Frontal cortex (tissue), 4 donors: ENCODE measurements around the gene STAG1. TPM values are rescaled to one million over a fixed set of nuclear protein-coding genes. Genes with fewer than 3 reads are reported as not detected.
"Not testable (repeated sequence)": the region's sequence is repeated elsewhere in the genome, so short reads cannot be mapped to it uniquely, and the experiment has no call there.

Experiments
- DNase-seq, 2 donors: peaks; one replicate each; pipeline ENCODE4 v3.0.0; 2012; ENCODE audit warnings: low spot score in 2 of 2
- FAIRE-seq: peaks from 2 replicates; lab custom pipeline; 2012; peaks lifted over from hg19 to GRCh38; lab: Jason Lieb, UNC
- total RNA-seq: library from RNA; depleted of rRNA; stranded (reverse); fragments of >200 nt; gene quantifications from one replicate; pipeline ENCODE4 v1.2.3, GENCODE V29; 2014
- donor health status: control.
- donor health status: control.
- donor health status: control.

STAG1 gene
- total RNA-seq, 1 donor from 2014 or later = 92.5 TPM

DNA sequence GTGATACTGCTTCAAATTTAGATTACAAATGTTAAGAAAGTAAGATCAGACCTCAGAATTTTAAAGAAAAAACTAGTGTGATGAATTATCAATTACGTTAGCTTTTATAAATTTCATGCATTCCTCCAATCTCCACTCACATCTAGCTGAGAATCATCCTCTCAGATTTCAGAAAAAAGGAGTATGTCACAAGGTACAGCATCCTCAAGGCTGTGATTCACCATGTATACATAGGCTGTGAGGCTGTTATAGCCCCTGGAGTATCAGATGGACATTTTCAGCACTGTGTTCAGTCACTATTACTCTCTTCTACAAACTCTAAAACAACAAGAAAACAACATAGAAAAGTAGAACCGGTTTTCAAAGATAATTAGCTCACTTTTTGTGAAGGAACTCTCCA is 287.7 kb downstream of the STAG1 start:
- DNase-seq = no peak
- no peak for FAIRE-seq

DNA sequence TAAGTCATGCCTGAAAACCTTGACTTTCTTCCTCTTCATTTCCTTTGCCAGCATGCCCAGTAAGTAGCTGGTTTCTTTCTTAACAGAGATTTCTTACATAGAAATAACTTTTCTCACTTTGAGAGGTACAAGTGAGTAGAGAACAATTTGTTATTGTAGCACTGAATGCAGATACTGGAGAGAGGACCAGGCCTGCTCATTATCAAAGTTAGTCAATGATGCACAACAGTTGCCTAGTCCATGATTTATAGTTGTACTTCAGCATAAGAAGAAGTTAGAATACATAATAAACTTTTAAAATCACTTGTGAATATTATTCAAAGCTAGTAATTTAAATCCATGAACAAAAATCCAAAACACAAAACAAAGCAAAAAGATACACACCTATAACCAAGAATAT is 289.0 kb downstream of the STAG1 start:
- FAIRE-seq = no peak
- no peak for DNase-seq

DNA sequence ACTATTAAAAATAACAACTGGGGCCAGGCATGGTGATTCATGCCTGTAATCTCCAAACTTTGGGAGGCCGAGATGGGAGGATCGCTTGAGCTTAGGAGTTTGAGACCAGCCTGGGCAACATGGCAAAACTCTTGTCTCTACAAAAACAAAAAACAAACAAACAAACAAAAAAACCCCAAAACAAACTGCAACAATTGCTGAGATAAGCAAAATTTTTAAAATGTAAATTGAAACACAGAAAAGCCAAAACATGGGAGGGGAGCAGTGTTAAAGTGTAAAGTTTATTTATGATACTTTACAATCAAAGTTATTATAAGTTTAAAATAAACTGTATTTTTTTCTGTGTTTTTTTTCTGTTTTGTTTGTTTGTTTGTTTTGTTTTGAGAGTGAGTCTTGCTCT is 294.4 kb downstream of the STAG1 start:
- no peak for DNase-seq
- no peak for FAIRE-seq

DNA sequence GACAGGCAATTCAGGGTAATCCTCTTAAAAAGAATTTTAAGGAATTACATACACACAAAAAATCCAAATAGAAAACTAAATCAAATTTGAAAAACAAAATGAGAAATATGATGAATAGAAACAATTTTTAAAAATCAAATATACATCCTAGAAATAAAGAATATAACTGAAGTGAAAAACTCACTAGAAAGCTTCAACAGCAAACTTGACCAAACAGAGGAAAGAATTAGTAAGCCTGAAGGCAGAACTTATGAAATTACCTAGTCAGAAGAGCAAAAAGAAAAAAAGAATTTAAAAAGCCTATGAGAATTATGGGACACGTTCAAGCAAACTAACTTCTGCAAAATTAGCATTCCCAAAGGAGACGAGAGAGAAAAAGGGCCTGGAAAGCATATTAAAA is 296.0 kb downstream of the STAG1 start:
- DNase-seq (no peak), FAIRE-seq (peak; percentile 30)

DNA sequence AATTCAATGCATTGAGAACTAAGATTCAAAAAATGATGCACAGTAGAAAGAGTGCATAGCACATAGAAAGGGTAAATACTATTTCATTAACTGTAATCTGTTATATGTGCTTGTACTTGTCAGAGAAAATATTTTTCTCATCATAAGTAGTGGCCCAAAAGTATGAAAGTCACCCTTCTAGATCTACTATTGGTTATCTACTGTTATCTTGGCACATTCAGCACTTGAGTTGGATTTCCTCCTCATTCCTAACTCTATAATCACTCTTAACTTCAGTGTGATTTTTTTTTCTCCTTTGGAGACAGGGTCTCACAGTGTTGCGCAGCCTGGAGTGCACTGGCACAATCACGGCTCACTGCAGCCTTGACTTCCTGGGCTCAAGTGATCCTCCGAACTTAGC is 307.6 kb downstream of the STAG1 start:
- FAIRE-seq (no peak), DNase-seq (no peak)

DNA sequence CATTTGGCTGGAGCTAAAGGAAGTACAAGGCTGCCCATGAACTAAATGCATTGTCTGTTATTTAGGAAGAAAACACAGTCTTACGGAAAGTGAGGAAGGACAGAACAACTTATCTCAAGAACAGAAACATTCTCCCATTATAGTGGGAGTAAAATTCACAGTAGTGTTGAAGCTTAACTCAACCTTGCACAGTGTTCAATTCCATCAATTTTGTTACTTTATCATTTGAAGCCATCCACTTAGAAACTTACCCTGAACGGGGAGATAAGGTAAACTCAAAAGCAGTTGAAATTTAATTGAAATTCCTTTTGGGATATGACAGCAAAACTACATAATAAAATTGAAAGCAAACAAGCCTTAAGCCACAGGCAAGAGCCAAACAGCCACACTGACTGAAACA is 315.1 kb downstream of the STAG1 start:
- FAIRE-seq (no peak), DNase-seq (no peak)

DNA sequence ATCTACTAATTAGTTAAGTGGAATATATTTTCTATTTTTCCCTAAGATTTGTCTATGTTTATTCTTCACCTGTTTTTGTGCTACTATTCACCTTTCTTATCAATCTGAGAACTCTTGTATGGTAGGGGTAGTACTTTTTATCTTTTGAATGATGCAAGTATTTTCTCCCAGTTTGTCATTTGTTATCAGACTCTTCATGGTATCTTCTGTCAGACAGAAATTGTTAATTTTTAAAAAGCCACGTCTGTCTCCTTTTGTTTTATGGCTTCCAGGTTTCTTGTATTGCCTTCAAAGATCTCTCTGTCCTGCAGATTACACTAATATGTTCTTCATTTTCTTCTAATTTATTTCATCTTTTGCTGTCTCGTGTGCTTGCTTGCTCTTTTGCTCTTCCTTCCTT is 317.7 kb downstream of the STAG1 start:
- DNase-seq (no peak), FAIRE-seq (no peak)

DNA sequence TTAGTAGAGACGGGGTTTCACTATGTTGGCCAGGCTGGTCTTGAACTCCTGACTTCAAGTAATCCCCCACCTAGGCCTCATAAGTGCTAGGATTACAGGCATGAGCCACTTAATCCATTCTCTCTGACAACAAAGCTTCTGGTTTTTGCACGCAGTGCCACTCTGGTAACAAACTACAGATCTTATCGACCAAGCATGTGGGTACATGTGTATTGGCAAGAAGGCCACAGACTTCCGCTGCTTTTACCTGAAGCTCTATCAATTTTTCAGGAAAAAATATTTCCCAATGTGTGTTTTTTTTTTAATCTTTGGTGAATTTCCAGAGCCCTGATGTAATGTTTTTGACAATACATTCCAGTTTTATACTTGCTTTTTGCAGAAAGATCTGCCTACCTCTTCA is 319.5 kb downstream of the STAG1 start:
- FAIRE-seq (no peak), DNase-seq (no peak)

DNA sequence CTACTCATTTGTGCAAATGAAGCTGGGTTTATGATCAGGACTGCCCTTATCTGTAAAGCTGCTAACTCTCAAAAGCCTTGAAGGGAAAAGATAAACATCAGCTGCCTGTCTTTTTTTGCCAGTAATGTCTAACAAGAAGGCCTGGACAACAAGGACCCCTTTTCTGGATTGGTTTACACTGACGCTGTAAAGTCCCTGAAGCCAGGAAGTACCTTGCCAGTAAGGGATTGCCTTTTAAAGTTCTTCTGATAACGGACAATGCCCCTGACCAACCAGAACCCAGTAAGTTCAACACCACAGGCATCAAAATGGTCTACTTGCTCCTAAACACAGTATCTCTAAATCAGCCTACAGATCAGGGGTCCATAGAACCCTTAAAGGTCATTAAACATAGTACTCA is 324.0 kb downstream of the STAG1 start:
- DNase-seq (no peak), FAIRE-seq (no peak)

DNA sequence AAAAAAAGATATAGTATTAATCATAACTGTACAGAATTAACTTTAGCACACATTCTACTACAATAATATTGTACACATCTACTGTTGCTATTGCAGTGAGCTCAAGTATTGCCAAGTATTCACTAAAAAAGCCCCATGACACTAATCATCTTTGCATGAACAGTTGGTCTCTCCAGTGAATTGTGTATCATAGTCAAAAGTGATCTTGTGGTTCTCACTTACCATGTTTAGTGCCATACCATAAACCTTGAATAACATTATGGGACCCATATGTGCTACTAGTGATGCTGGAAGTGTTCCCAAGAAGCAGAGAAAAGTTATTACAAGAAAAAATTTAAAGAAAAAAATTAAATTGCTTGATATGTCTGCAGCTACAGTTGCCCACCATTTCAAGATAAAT is 324.9 kb downstream of the STAG1 start:
- FAIRE-seq (no peak), DNase-seq (no peak)

DNA sequence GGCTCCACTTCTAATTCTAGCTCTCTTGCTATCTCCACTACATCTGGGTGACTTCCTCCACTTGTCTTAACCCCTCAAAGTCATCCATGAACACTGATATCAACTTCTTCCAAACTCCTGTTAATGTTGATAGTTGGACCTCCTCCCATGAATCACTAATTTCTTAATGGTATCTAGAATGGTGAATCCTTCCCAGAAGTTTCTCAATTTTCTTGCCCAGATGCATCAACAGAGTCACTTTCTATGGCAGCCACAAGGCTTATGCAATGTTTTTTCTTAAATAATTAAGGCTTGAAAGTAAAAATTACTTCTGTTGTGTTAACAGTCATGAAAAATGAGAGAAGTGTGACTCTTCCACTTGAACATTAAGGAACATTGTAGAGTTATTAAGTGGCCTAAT is 337.7 kb downstream of the STAG1 start:
- DNase-seq (no peak), FAIRE-seq (no peak)

DNA sequence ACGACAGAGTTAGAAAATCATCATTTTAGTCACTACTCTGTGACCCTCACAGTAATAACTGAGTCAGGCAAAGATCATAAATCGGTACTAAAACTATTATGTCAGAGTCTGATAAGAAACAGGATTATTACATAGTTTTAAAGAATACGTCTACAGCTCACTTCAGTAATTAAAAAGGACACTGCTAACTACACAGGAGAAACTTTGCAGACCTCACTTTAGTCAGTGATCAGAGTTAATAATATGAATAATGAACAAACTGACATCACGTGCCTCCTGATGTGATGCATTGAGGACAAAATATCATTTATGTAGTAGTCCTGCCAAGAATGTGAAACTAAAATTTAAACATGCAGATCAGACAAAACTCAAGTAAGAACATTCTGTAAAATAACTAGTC is 339.9 kb downstream of the STAG1 start:
- FAIRE-seq (no peak), DNase-seq (no peak)

DNA sequence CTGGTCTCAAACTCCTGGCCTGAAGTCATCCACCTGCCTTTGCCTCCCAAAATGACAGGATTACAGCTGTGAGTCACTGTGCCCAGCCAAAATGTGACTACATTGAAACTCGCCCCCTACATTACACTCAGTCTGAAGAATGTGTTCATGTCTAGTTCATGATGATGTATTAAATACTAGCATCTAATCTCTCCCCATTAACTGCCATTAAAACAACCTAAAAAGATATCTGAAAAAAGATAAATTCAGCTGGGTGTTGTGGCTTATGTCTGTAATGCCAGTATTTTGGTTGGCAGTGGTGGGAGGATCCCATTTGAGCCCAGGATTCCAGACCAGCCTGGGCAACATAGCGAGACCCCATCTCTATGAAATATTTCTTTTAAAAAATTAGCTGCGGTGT is 342.6 kb downstream of the STAG1 start:
- no peak for FAIRE-seq
- DNase-seq = no peak

DNA sequence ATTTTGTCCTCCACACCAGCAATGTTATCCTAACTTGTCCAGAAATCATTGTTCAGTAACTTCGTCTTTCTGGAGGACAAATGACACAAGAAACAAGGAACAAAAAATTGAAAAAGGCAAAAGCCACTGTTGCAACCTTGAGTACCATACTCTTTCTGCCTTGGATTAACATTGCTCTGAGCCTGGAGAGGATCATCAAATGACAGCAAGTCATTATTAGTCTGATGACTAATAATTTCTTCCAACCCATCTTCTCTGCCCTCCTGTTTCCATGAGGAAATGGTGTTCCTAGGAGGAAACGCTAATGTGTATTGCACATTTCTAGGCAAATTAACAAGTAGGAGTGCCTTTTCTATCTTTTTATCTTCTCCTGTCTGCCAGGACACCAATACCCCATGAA is 348.1 kb downstream of the STAG1 start:
- FAIRE-seq (no peak), DNase-seq (no peak)

DNA sequence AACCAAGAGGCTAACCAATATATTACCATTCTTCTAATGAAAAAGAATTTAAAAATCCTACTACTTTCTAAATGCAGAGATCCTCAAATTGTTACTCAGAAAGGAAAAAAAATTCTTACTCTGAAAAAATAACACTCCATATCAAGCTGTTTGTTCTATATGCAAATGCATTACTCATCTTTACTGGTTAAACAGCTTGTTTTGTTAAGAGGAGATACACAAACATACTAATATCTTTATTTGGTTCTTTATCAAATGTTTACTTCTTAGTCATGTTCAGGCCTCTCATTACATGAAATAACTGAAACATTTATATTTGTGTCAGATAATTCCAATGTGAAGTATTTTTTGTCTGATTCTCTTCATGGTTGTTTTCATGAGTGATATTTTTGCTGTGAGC is 355.3 kb downstream of the STAG1 start:
- DNase-seq = no peak
- FAIRE-seq = peak; percentile 33

DNA sequence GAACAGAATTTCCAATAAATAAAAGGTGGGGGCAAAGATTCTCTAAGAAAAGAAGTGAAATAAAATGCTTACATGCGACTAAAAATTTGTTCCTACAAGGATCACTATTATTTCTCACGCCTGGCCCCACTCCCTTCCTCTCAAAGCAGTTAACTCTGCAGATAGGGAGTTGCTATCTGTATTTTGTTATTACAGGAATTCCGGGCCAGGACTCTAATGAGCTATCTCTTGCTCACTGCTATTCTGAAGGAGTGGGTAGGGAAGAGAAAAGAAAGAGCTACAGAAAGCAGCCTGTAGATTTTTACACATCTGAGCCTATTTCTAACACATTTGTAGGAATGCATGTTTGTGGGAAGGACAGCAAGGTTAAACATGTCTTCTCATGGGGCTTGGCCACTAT is 361.6 kb downstream of the STAG1 start:
- no peak for DNase-seq
- FAIRE-seq = no peak

DNA sequence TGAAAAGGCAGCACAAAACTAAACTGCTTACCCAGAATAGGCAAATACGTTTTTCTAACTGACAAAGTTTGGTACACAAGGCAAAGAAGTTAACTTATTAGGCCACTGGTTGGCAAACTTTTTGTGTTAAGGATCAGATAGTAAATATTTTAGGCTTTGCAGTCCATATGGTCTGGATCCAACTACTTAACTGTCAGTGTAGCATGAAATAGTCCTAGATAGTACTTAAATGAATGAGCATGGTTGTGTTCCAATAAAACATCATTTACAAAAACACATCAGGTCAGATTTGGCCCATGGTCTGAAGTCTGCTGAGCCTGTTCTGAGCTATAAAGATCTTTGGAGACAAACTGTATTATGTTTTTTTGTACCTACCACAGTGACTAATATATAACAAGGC is 365.1 kb downstream of the STAG1 start:
- DNase-seq (no peak), FAIRE-seq (no peak)

DNA sequence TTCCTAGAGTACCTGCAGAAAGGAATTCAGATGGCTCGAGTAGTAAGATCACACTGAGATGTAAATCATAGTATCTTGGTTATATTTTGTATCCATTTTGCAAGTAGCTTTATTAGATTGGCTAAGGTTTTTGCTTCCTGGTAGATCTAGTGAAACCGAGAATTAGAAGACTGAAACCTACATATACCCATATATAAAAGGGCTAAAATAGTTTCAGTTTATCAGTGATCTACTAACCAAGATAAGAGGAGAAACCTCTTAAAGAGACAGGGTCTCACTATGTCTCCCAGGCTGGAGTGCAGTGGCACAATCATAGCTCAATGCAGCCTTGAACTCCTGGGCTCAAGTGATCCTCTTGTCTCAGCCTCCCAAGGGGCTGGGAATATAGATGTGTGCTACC is 366.7 kb downstream of the STAG1 start:
- no peak for FAIRE-seq
- DNase-seq = no peak

DNA sequence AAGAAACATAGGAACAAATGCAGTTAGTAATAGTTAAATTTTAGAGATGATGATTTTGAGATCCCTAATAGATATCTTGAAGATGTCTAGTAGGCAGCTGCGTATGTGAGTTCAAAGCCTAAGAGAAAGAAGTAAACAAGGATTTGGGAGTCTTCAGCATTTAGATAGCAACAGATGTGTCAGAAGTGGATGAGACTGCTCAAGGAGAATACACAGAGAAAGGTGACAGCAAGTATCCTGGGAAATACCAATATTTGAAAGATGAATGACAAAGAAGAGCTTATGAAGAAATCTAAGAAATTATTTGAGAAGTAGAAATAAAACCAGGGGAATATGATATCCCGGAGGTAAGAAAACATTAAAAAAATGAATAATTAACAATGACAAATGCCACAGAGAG is 371.1 kb downstream of the STAG1 start:
- DNase-seq (no peak), FAIRE-seq (no peak)

DNA sequence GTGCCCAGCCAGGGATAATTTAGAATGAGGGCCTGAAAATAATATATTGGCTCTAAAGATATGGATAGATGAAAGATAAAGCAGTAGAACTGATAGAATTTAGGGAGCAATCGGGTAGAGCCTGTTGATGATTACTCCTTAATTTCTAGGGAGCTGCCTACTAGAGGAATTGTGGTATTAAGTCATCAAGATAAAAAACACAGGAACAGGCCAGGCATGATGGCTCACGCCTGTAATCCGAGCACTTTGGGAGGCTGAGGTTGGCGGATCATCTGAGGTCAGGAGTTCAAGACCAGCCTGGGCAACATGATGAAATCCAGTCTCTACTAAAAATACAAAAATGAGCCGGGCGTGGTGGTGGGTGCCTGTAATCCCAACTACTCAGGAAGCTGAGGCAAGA is 371.6 kb downstream of the STAG1 start:
- DNase-seq (no peak), FAIRE-seq (no peak)

DNA sequence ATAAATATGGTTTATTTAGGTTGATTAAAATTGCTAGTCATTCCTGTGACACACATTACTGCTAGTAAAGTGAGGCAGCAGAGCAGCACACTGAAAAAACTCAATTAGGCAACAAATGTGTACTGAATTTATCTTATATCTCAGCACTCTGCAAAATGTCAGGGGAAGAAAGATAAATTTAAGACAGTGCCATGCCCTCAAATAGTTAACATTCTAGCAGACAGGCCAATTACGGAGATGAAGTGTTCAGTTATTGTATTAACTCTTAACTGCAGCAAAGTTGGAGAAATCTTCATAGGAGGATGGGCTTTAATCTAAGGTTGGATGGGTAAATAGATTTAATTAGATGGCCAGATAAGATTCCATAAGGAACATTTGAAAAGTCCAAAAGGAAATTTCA is 374.2 kb downstream of the STAG1 start:
- FAIRE-seq (no peak), DNase-seq (no peak)

DNA sequence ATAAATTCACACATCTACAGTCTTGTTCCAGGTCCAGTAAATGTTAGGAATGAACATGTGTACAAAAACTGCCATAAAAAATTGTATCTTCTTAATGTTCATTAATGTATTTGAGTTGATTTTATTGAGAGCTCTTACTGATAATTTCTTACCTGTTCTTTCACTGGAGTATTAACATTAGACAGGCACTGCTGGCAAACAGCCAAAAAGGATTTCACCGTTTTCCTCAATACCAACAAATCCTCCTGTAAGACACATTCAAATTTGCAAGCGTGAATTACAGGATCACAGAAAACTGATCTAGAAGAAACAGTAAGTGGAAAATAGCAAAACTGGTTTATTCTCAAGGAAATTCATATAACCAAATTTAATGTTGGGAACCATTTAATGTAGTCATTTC is 374.7 kb downstream of the STAG1 start:
- DNase-seq (no peak), FAIRE-seq (no peak)

DNA sequence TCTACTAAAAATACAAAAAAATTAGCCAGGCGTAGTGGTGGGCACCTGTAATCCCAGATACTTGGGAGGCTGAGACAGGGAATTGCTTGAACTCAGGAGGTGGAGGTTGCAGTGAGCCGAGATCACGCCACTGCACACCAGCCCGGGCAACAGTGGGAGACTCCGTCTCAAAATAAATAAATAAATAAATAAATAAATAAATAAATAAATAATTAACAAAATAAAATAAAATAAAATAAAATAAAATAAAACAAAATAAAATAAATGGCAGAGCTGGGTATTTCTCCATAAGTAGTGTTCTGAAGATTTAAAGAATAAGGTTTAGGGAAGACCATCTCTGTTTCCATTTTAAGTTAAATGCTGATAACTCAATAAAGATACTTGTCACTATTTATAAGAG is 376.4 kb downstream of the STAG1 start:
- peak; percentile 49 for FAIRE-seq
- not testable (repeated sequence) for DNase-seq
